ENCODE data around the gene GRIN2C. TPM values are rescaled to one million over a fixed set of nuclear protein-coding genes. Genes with fewer than 3 reads are reported as not detected.

GRIN2C gene
- total and polyA plus RNA-seq, 2 of the 4 experiments (the other 2 are of a cell fraction) = 0.22 TPM; not detected in 1

DNA sequence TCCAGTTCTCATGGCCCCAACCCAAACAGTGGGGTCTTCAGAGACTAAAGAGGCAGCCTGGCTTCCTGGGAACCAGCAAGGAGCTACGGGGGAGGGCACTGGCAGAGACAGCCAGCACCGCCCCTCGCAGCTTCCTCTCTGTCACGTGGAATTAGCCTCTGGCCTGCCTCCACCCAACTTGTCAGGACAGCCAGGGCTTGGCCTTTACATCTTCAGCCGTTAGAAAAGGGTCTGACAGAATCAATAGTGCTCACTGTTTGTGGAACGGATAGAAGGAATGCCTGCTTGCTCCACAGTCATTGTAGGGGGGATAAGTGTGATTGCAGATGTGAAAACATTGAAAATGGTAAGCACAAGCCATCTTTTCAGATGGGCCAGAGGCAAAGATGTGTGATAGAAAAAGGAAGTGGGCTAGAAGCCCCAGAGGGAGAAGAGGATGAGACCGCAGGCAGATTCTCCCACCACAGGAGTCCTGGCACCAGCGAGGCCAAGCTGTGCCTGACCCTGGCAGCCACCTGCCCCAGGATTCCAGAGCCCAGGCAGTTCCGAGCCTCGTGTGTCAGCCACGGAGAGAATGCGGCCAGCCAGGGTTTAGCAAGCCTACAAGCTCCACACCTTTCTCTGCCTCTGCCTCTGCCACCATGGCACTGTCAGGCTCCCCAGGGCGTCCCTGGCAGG lies 18.6 kb downstream of the GRIN2C start:
- no peak overlapping the region for H3K14ac ChIP-seq (replicated peaks; ENCODE audit: low read depth, low read length)
- TF ChIP-seq CEBPB (IDR thresholded peaks at IDR 0.05; ENCODE audit: low read depth, low read length) = no peak
- TF ChIP-seq, protein P1, sequence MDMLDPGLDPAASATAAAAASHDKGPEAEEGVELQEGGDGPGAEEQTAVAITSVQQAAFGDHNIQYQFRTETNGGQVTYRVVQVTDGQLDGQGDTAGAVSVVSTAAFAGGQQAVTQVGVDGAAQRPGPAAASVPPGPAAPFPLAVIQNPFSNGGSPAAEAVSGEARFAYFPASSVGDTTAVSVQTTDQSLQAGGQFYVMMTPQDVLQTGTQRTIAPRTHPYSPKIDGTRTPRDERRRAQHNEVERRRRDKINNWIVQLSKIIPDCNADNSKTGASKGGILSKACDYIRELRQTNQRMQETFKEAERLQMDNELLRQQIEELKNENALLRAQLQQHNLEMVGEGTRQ (IDR thresholded peaks at IDR 0.05; ENCODE audit: low read depth, low read length) = peak; percentile 21; the same call in 1 of the 2 replicates
- no peak overlapping the region for H2BK120ac ChIP-seq (ENCODE audit: low read depth, low read length)
- peaks cover 5% of the 10 kb centered on the region for H3K36me3 ChIP-seq (ENCODE audit: control insufficient read depth, insufficient read depth, low read length)
- H2BK5ac ChIP-seq (ENCODE audit: low read depth, low read length, poor library complexity, severe bottlenecking) = no peak overlapping the region
- dilution Hi-C loops (cut with HindIII; ENCODE audit: low sequenced_read_pairs, unreplicated experiment) (no loop called here), in situ Hi-C loops (cut with MboI; ENCODE audit: low sequenced_read_pairs) (no loop called here), intact Hi-C loops (cut with micrococcal nuclease) (loop anchor here (5.0 kb wide), 1 partner anchor 94 kb away; the partner anchor contains the start of gene NHERF1)
- no peaks in the 10 kb centered on the region for H3K9me3 ChIP-seq (ENCODE audit: control insufficient read depth, insufficient read depth, low read length)
- H3K27me3 ChIP-seq (ENCODE audit: control insufficient read depth, insufficient read depth, low read length) = peaks cover 5% of the 10 kb centered on the region; the same call in 1 of the 2 replicates
- WGBS, 2 experiments (ENCODE audit: extremely low coverage in 2 of 2, insufficient read length in 1 of 2) = 71% methylated on average over 3 of the region's 13 CpGs; no CpG with 5 or more reads in 1 of the 2 experiments
- H2BK15ac ChIP-seq (ENCODE audit: low read depth, low read length) = no peak overlapping the region
- no peak overlapping the region for H2AK5ac ChIP-seq (ENCODE audit: low read depth, low read length)
- no TSS peak for BruUV-seq (replicated peaks)
- H4K20me1 ChIP-seq (ENCODE audit: insufficient read depth, low read length) = no peaks in the 10 kb centered on the region
- no peak overlapping the region for H3K56ac ChIP-seq (ENCODE audit: extremely low read depth, insufficient read depth, low read length)
- no peak overlapping the region for H2AK9ac ChIP-seq (replicated peaks; ENCODE audit: low read depth, low read length, poor library complexity)
- H2AFZ ChIP-seq (replicated peaks; ENCODE audit: low read length, poor library complexity) = peak overlapping the region; percentile 29
- no peak overlapping the region for H3K27ac ChIP-seq (ENCODE audit: insufficient read depth, low read length)
- H3K9me1 ChIP-seq (ENCODE audit: insufficient read depth, low read length) = no peaks in the 10 kb centered on the region
- no peak overlapping the region for H4K91ac ChIP-seq (ENCODE audit: insufficient read depth, low read depth, low read length)
- H4K5ac ChIP-seq (ENCODE audit: low read depth, low read length) = no peak overlapping the region
- H3K4me2 ChIP-seq (ENCODE audit: low read depth, low read length) = no peak overlapping the region
- ATAC-seq (ENCODE audit: low read depth) = peak; percentile 38; the same call in 1 of the 2 replicates
- H3K4ac ChIP-seq (ENCODE audit: low read depth, low read length) = no peak overlapping the region
- H3K23ac ChIP-seq (ENCODE audit: low read depth, low read length) = no peak overlapping the region
- H3K4me1 ChIP-seq (ENCODE audit: control insufficient read depth, insufficient read depth, low read length) = peaks cover 7% of the 10 kb centered on the region
- POLR2A ChIA-PET (ENCODE audit: unreplicated experiment) = no interaction called here
- H3K9ac ChIP-seq (ENCODE audit: low read depth, low read length) = no peak overlapping the region
- H4K8ac ChIP-seq (ENCODE audit: low read depth in 2 of 2, low read length in 2 of 2) = peak overlapping the region in 1 of 2 experiments; percentile 28; a peak in 1 of 4 replicates
- no peak overlapping the region for H3K4me3 ChIP-seq (ENCODE audit: insufficient read depth, low read depth, low read length)
- DNase-seq = peak; percentile 20
- CTCF ChIA-PET = interaction anchor here (0.7 kb wide), 1 partner anchor 50 kb away, joined by 3 read pairs; no protein-coding TSS in a partner anchor
- no peak overlapping the region for H2BK20ac ChIP-seq (ENCODE audit: low read depth, low read length)
- H3K18ac ChIP-seq (ENCODE audit: low read depth, low read length) = no peak overlapping the region
- no peaks in the 10 kb centered on the region for H3K79me1 ChIP-seq (ENCODE audit: low read depth in 1 of 2, low read length in 2 of 2)

All from IMR-90 (cell line).